LNCaP clone FGC (cell line): ENCODE measurements around the gene ZNF830.
A peak's percentile ranks its signal among the peaks of the same experiment; 100 is the strongest.
"Not testable (repeated sequence)": the region's sequence is repeated elsewhere in the genome, so short reads cannot be mapped to it uniquely, and the experiment has no call there.

Source experiments
- DNase-seq: peaks from one replicate; pipeline ENCODE4 v3.0.0-alpha.2; 2011; ENCODE audit warnings: low read depth
- H3K4me3 ChIP-seq: 2 replicates; pipeline ENCODE4 v1.5.1; 2011; ENCODE audit warnings: mild to moderate bottlenecking, low read depth, low read length, control low read depth
- CTCF ChIP-seq: IDR thresholded peaks from 2 replicates; pipeline ENCODE4 v1.5.1; 2012; ENCODE audit warnings: mild to moderate bottlenecking; ENCODE audit not compliant: control insufficient read depth, insufficient read depth; ENCODE audit errors: extremely low read depth

The ZNF830 gene

GRCh38 chr17:34961093-34961911 is at the start of gene ZNF830, which contains the start of gene CCT6B:
Gene ZNF830, plus strand, starts transcription at chr17:34961540. Its CDS starts 27 bp downstream, at chr17:34961567.
Gene CCT6B, minus strand, starts transcription at chr17:34961460. Its CDS starts 67 bp downstream, at chr17:34961393.
- peak; percentile 88 for DNase-seq
- peak within 1 kb of the TSS; percentile 84 for H3K4me3 ChIP-seq
- TF ChIP-seq CTCF = no peak

- DNase-seq = no peak
- TF ChIP-seq CTCF = no peak
- H3K4me3 ChIP-seq = no peak overlapping the region
Measured at GRCh38 chr17:34913001-34913400, 48.3 kb upstream of the ZNF830 start.

GRCh38 chr17:34916120-34916519 is 45.2 kb upstream of the ZNF830 start:
- no peak for TF ChIP-seq CTCF
- no peak overlapping the region for H3K4me3 ChIP-seq
- peak; percentile 14 for DNase-seq

- DNase-seq = peak; percentile 79
- H3K4me3 ChIP-seq = no peak overlapping the region
- no peak for TF ChIP-seq CTCF
Measured at GRCh38 chr17:34917381-34917780, 44.0 kb upstream of the ZNF830 start.

GRCh38 chr17:34920676-34921075 is 40.7 kb upstream of the ZNF830 start:
- H3K4me3 ChIP-seq = no peak overlapping the region
- no peak for TF ChIP-seq CTCF
- DNase-seq = no peak

- no peak overlapping the region for H3K4me3 ChIP-seq
- no peak for TF ChIP-seq CTCF
- DNase-seq = no peak
Measured at GRCh38 chr17:34926661-34927060, 34.7 kb upstream of the ZNF830 start.

GRCh38 chr17:34930283-34930682 is 31.1 kb upstream of the ZNF830 start:
- no peak for TF ChIP-seq CTCF
- H3K4me3 ChIP-seq = no peak overlapping the region
- no peak for DNase-seq

- not testable (repeated sequence) for DNase-seq, H3K4me3 ChIP-seq
Measured at GRCh38 chr17:34950780-34951179, 10.6 kb upstream of the ZNF830 start.
